H9 (cell line): ENCODE measurements around the gene ZFP36L1. TPM values are rescaled to one million over a fixed set of nuclear protein-coding genes. Genes with fewer than 3 reads are reported as not detected.

Experiments used
- DNase-seq: peaks from one replicate; pipeline ENCODE4 v3.0.0-alpha.2; 2017
- H2AFZ ChIP-seq: one replicate; pipeline ENCODE4 v1.6.1; 2013; ENCODE audit warnings: mild to moderate bottlenecking, low read length, control low read depth, moderate library complexity
- H2AK5ac ChIP-seq: 2 replicates; pipeline ENCODE4 v1.6.1; 2013; ENCODE audit warnings: low read length, control low read depth, mixed read lengths; ENCODE audit not compliant: insufficient read length
- H2BK120ac ChIP-seq: one replicate; pipeline ENCODE4 v1.6.1; 2013; ENCODE audit warnings: low read depth, mild to moderate bottlenecking, low read length, control low read depth, inconsistent platforms; ENCODE audit not compliant: poor library complexity, severe bottlenecking
- H2BK12ac ChIP-seq: 2 replicates; pipeline ENCODE4 v1.6.1; 2013; ENCODE audit warnings: low read length, control low read depth, mixed read lengths, low read depth; ENCODE audit not compliant: insufficient read length
- H2BK15ac ChIP-seq: 2 replicates; pipeline ENCODE4 v1.6.1; 2013; ENCODE audit warnings: low read depth, low read length, control low read depth
- H2BK20ac ChIP-seq: one replicate; pipeline ENCODE4 v1.6.1; 2013; ENCODE audit warnings: low read depth, mild to moderate bottlenecking, low read length, control low read depth, inconsistent platforms; ENCODE audit not compliant: poor library complexity, severe bottlenecking
- H2BK5ac ChIP-seq: 2 replicates; pipeline ENCODE4 v1.6.1; 2013; ENCODE audit warnings: low read length, control low read depth, mixed read lengths; ENCODE audit not compliant: insufficient read length
- H3K14ac ChIP-seq: 2 replicates; pipeline ENCODE4 v1.6.1; 2013; ENCODE audit warnings: low read length, control low read depth; ENCODE audit not compliant: insufficient read depth
- H3K18ac ChIP-seq: 2 replicates; pipeline ENCODE4 v1.6.1; 2013; ENCODE audit warnings: low read depth, mild to moderate bottlenecking, mixed read lengths, low read length, control low read depth; ENCODE audit not compliant: insufficient read length
- H3K23ac ChIP-seq: 2 replicates; pipeline ENCODE4 v1.6.1; 2013; ENCODE audit warnings: low read length, control low read depth, mixed read lengths, low read depth; ENCODE audit not compliant: insufficient read length
- H3K23me2 ChIP-seq: 2 replicates; pipeline ENCODE4 v1.6.1; 2013; ENCODE audit warnings: low read depth, mild to moderate bottlenecking, mixed read lengths, low read length, control low read depth; ENCODE audit not compliant: insufficient read length, poor library complexity, severe bottlenecking
- H3K27ac ChIP-seq: 2 replicates; pipeline ENCODE4 v1.5.1; 2013; ENCODE audit warnings: low read length, control low read depth, mixed read lengths, low read depth; ENCODE audit not compliant: insufficient read length
- H3K27me3 ChIP-seq: 2 replicates; pipeline ENCODE4 v1.6.1; 2013; ENCODE audit warnings: low read length, control low read depth, inconsistent platforms; ENCODE audit not compliant: insufficient read depth
- H3K4ac ChIP-seq: 2 replicates; pipeline ENCODE4 v1.6.1; 2013; ENCODE audit warnings: low read depth, mild to moderate bottlenecking, control low read depth, inconsistent platforms, low read length, moderate library complexity
- H3K4me1 ChIP-seq: 2 replicates; pipeline ENCODE4 v1.6.1; 2013; ENCODE audit warnings: low read length, control low read depth, inconsistent platforms; ENCODE audit not compliant: insufficient read depth
- H3K4me2 ChIP-seq: 2 replicates; pipeline ENCODE4 v1.6.1; 2013; ENCODE audit warnings: low read length, control low read depth, mixed read lengths; ENCODE audit not compliant: insufficient read length, insufficient read depth
- H3K56ac ChIP-seq: 2 replicates; pipeline ENCODE4 v1.6.1; 2013; ENCODE audit warnings: low read depth, mild to moderate bottlenecking, mixed read lengths, low read length, control low read depth; ENCODE audit not compliant: insufficient read length
- H3K79me1 ChIP-seq: 2 replicates; pipeline ENCODE4 v1.6.1; 2013; ENCODE audit warnings: low read depth, mild to moderate bottlenecking, moderate library complexity, low read length, control low read depth, inconsistent platforms; ENCODE audit not compliant: insufficient read depth, poor library complexity, severe bottlenecking
- H3K79me2 ChIP-seq: 2 replicates; pipeline ENCODE4 v1.6.1; 2013; ENCODE audit warnings: low read length, control low read depth, inconsistent platforms; ENCODE audit not compliant: insufficient read depth
- H3K9ac ChIP-seq: 2 replicates; pipeline ENCODE4 v1.6.1; 2013; ENCODE audit warnings: low read length, control low read depth, mixed read lengths; ENCODE audit not compliant: insufficient read length; ENCODE audit errors: extremely low read depth
- H3K9me3 ChIP-seq: one replicate; pipeline ENCODE4 v1.6.1; 2013; ENCODE audit warnings: low read depth, low read length, inconsistent platforms; ENCODE audit not compliant: control insufficient read depth
- H3T11ph ChIP-seq: one replicate; pipeline ENCODE4 v1.6.1; 2013; ENCODE audit warnings: mild to moderate bottlenecking, low read length, control low read depth, inconsistent platforms
- H4K20me1 ChIP-seq: one replicate; pipeline ENCODE4 v1.6.1; 2013; ENCODE audit not compliant: control insufficient read depth, insufficient read length, insufficient read depth
- H4K5ac ChIP-seq: 2 replicates; pipeline ENCODE4 v1.6.1; 2013; ENCODE audit warnings: low read depth, mild to moderate bottlenecking, mixed read lengths, low read length, control low read depth; ENCODE audit not compliant: insufficient read length
- H4K8ac ChIP-seq: replicated peaks from 2 replicates; pipeline ENCODE4 v1.6.1; 2013; ENCODE audit warnings: low read length, control low read depth, mixed read lengths, low read depth; ENCODE audit not compliant: insufficient read length
- H4K91ac ChIP-seq: 2 replicates; pipeline ENCODE4 v1.6.1; 2013; ENCODE audit warnings: low read depth, mild to moderate bottlenecking, moderate library complexity, mixed read lengths, low read length, control low read depth; ENCODE audit not compliant: insufficient read length
- H3K27ac Mint-ChIP-seq, 3 experiments: 2 replicates in 2 of 3; 3 replicates in 1 of 3; pipeline ENCODE4 v1.8.0; 2020 to 2021; ENCODE audit warnings: mixed read lengths in 3 of 3, mild to moderate bottlenecking in 1 of 3, moderate library complexity in 1 of 3
- H3K27me3 Mint-ChIP-seq: 2 replicates; pipeline ENCODE4 v1.8.0; 2021; ENCODE audit warnings: low read depth, mild to moderate bottlenecking, moderate library complexity, mixed read lengths
- H3K36me3 Mint-ChIP-seq, 3 experiments: 2 replicates in 2 of 3; 3 replicates in 1 of 3; pipeline ENCODE4 v1.8.0; 2020 to 2021; ENCODE audit warnings: low read depth in 3 of 3, mixed read lengths in 3 of 3; ENCODE audit not compliant: insufficient read depth in 1 of 3
- H3K4me1 Mint-ChIP-seq, 2 experiments: 2 replicates each; pipeline ENCODE4 v1.8.0; 2020; ENCODE audit warnings: mixed read lengths in 2 of 2
- H3K4me3 Mint-ChIP-seq, 2 experiments: 2 replicates in 1 of 2; 3 replicates in 1 of 2; pipeline ENCODE4 v1.8.0; 2020 to 2021; ENCODE audit warnings: mild to moderate bottlenecking in 2 of 2, mixed read lengths in 2 of 2, moderate library complexity in 1 of 2
- H3K9me3 Mint-ChIP-seq, 2 experiments: 2 replicates in 1 of 2; 3 replicates in 1 of 2; pipeline ENCODE4 v1.8.0; 2020; ENCODE audit warnings: mild to moderate bottlenecking in 2 of 2, mixed read lengths in 2 of 2, moderate library complexity in 1 of 2
- CTCF ChIP-seq: fragments of 200-600 bp; sonication (generic); conservative IDR thresholded peaks from 3 replicates; pipeline ENCODE4 v1.8.0; 2021; ENCODE audit warnings: antibody characterized with exemption, mild to moderate bottlenecking
- WGBS: extraction: QIAGEN DNeasy Blood & Tissue Kit; methylation state at CpG from one replicate; pipeline ENCODE4 v1.1.7; 2013; ENCODE audit warnings: missing lambda C conversion rate, low lambda C conversion rate, mixed read lengths; ENCODE audit not compliant: insufficient read length; ENCODE audit errors: extremely low coverage; 5-methylcytosine and 5-hydroxymethylcytosine counted together
- total RNA-seq: library from RNA; stranded (reverse); gene quantifications from 2 replicates; pipeline ENCODE4 v1.2.1, GENCODE V29; 2021

ZFP36L1 gene
- total RNA-seq, 1 experiment from 2014 or later: 109 TPM

GRCh38 chr14:68814539-68815297 is 21.9 kb upstream of the ZFP36L1 start:
- Histone ChIP-seq H3K4me1 (peaks cover 17% of the 10 kb centered on the region), H3K23ac (no peak overlapping the region), H4K8ac (no peak overlapping the region), H4K5ac (no peak overlapping the region), H3K23me2 (no peaks in the 10 kb centered on the region), H3K4ac (no peak overlapping the region), H2AFZ (no peak overlapping the region), H3K79me1 (no peaks in the 10 kb centered on the region), H3K79me2 (no peaks in the 10 kb centered on the region), H2AK5ac (no peak overlapping the region), H3K4me2 (no peak overlapping the region), H3K27ac (no peak overlapping the region), H2BK15ac (no peak overlapping the region), H3K9ac (no peak overlapping the region), H2BK12ac (no peak overlapping the region), H2BK5ac (no peak overlapping the region), H4K20me1 (no peaks in the 10 kb centered on the region), H3T11ph (no peak overlapping the region), H4K91ac (no peak overlapping the region), H3K18ac (peak overlapping the region; percentile 53), H3K9me3 (no peaks in the 10 kb centered on the region), H3K27me3 (no peaks in the 10 kb centered on the region), H2BK20ac (no peak overlapping the region), H3K56ac (no peak overlapping the region), H3K14ac (no peak overlapping the region; the same call in 1 of the 2 replicates), H2BK120ac (no peak overlapping the region)
- no CpG with 5 or more reads among the region's 12 CpGs for WGBS
- H3K4me1 Mint-ChIP-seq: peaks cover 58% of the 10 kb centered on the region in 2 experiments
- no peak for TF ChIP-seq CTCF
- peaks cover 11% of the 10 kb centered on the region for H3K27me3 Mint-ChIP-seq
- H3K9me3 Mint-ChIP-seq: peaks cover 0 to 3% of the 10 kb centered on the region in 2 experiments; a peak in 1 of 5 replicates
- peak; percentile 78 for DNase-seq
- peak overlapping the region in 1 of 3 experiments; percentile 79; a peak in 3 of 7 replicates for H3K27ac Mint-ChIP-seq
- 0 out of 7 replicates have a peak, but pooled peaks cover 0 to 1% (median 0%) of the 10 kb centered on the region in 3 experiments for H3K36me3 Mint-ChIP-seq
- H3K4me3 Mint-ChIP-seq: peak overlapping the region; percentile 11 to 51; a peak in 2 of 5 replicates
